ENCODE results near the gene PLA2G6. TPM values are rescaled to one million over a fixed set of nuclear protein-coding genes. Genes with fewer than 3 reads are reported as not detected.

The PLA2G6 gene
- total and polyA plus RNA-seq, 2 of the 13 experiments (the other 11 are each of a cell fraction or from before 2014, with no cell fraction given): 4.8 to 11.5 TPM

DNA sequence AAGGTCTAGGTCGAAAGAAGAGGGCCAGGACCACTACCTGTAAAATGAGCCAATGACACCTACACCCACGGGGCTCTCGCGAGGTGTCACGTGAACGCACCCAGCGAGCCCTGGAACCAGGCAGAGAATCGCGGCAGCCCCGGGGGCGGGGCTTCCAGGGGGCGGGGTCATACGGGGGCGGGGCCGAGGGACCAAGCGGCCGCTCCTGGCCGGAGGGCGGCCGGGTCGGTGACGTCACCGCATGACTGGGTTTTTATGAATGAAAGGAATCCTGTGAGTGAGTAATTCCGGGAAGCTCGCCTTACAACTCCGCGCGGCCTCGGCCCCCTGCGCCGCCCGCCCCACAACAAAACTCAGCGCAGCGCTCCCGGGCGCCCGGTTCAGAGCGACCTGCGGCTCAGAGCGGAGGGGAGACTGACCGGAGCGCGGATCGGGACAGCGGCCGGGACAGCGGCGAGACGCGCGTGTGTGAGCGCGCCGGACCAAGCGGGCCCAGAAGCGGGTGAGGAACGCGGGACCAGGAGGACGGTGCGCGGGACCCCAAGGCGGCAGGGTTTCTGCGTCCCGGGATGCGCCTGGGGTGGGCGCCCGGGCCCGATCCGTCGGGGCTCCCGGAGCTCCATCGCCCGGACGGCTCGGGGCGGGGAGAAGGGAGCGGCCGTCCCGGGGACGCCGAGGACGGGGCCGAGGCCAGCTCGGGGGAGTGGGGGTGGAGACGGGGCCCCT is 20.2 kb upstream of the PLA2G6 start, which contains the start of gene MAFF (continued):
- peak; percentile 28; the same call in 1 of the 2 replicates for TF ChIP-seq ZNF607 (CRISPR knock-in tag; IDR thresholded peaks at IDR 0.05; ENCODE audit: borderline replicate concordance)
- TF ChIP-seq PTBP1 (IDR thresholded peaks at IDR 0.05; ENCODE audit: low read depth, low read length, poor library complexity, severe bottlenecking): no peak
- no peak for TF ChIP-seq ONECUT2 (CRISPR knock-in tag; IDR thresholded peaks at IDR 0.05)
- no peak for TF ChIP-seq KDM4B (CRISPR knock-in tag; IDR thresholded peaks at IDR 0.05)
- TF ChIP-seq ZNF572 (CRISPR knock-in tag; IDR thresholded peaks at IDR 0.05): no peak
- no peak for TF ChIP-seq TBX2 (CRISPR knock-in tag; IDR thresholded peaks at IDR 0.05; ENCODE audit: borderline replicate concordance)
- TF ChIP-seq ZBTB34 (CRISPR knock-in tag; IDR thresholded peaks at IDR 0.05): no peak
- TF ChIP-seq PCBP2 (optimal IDR thresholded peaks at IDR 0.05; ENCODE audit: low read depth, low read length, poor library complexity, severe bottlenecking): no peak
- 0 out of 2 replicates have a peak, but pooled peaks have one; percentile 30 for TF ChIP-seq RAD21 (CRISPR knock-in tag; IDR thresholded peaks at IDR 0.05)
- no peak; the same call in 1 of the 2 replicates for TF ChIP-seq ARNTL (CRISPR knock-in tag; IDR thresholded peaks at IDR 0.05)
- TF ChIP-seq ZNF891 (CRISPR knock-in tag; IDR thresholded peaks at IDR 0.05): no peak
- TF ChIP-seq ZBTB42 (CRISPR knock-in tag; IDR thresholded peaks at IDR 0.05): no peak
- no peak for TF ChIP-seq MATR3 (CRISPR knock-in tag; IDR thresholded peaks at IDR 0.05)
- TF ChIP-seq IRF2 (CRISPR knock-in tag; IDR thresholded peaks at IDR 0.05): peak; percentile 52; the same call in 1 of the 2 replicates
- no peak for TF ChIP-seq ZNF558 (CRISPR knock-in tag; IDR thresholded peaks at IDR 0.05; ENCODE audit: borderline replicate concordance)
- TF ChIP-seq, protein P1, sequence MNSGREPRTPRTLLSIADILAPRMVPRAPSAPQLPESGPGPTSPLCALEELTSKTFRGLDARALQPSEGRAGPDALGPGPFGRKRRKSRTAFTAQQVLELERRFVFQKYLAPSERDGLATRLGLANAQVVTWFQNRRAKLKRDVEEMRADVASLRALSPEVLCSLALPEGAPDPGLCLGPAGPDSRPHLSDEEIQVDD (CRISPR knock-in tag; IDR thresholded peaks at IDR 0.05; ENCODE audit: borderline replicate concordance): no peak
- TF ChIP-seq RXRB (CRISPR knock-in tag; IDR thresholded peaks at IDR 0.05; ENCODE audit: borderline replicate concordance): 0 out of 2 replicates have a peak, but pooled peaks have one; percentile 19
- TF ChIP-seq KDM6A (CRISPR knock-in tag; IDR thresholded peaks at IDR 0.05; ENCODE audit: low read depth): no peak
- no peak for TF ChIP-seq ZNF644 (CRISPR knock-in tag; IDR thresholded peaks at IDR 0.05; ENCODE audit: low read depth)
- TF ChIP-seq ZNF256 (CRISPR knock-in tag; conservative IDR thresholded peaks at IDR 0.05): no peak
- TF ChIP-seq CBX2 (IDR thresholded peaks at IDR 0.05; ENCODE audit: low read depth, low read length): no peak
- no peak for TF ChIP-seq CBX2 (CRISPR knock-in tag; IDR thresholded peaks at IDR 0.05; ENCODE audit: low read depth)
- TF ChIP-seq KAT8 (CRISPR knock-in tag; IDR thresholded peaks at IDR 0.05): no peak
- no peak for TF ChIP-seq ZNF883 (CRISPR knock-in tag; IDR thresholded peaks at IDR 0.05; ENCODE audit: not compliant biosample characterization)
- no peak for TF ChIP-seq ZNF567 (CRISPR knock-in tag; IDR thresholded peaks at IDR 0.05; ENCODE audit: borderline replicate concordance)
- no peak for TF ChIP-seq ATAD3A (CRISPR knock-in tag; IDR thresholded peaks at IDR 0.05)
- TF ChIP-seq ZNF737 (CRISPR knock-in tag; IDR thresholded peaks at IDR 0.05; ENCODE audit: borderline replicate concordance): no peak
- no peak for TF ChIP-seq SMC3 (IDR thresholded peaks at IDR 0.05; ENCODE audit: low read length)
- no peak for TF ChIP-seq TGIF2 (CRISPR knock-in tag; IDR thresholded peaks at IDR 0.05)
- peak; percentile 40; the same call in 1 of the 2 replicates for TF ChIP-seq SOX5 (CRISPR knock-in tag; IDR thresholded peaks at IDR 0.05; ENCODE audit: borderline replicate concordance)
- TF ChIP-seq FOXJ3 (CRISPR knock-in tag; IDR thresholded peaks at IDR 0.05; ENCODE audit: borderline replicate concordance): no peak
- no peak for TF ChIP-seq ZSCAN22 (CRISPR knock-in tag; IDR thresholded peaks at IDR 0.05)
- no peak for TF ChIP-seq TP53 (CRISPR knock-in tag; conservative IDR thresholded peaks at IDR 0.05)
- peak; percentile 10 for TF ChIP-seq AGO2 (optimal IDR thresholded peaks at IDR 0.05; ENCODE audit: low read depth, low read length)
